Astrocyte of the spinal cord (primary cell): ENCODE data around the gene SLC35F1.

Experiments used
- DNase-seq: peaks from one replicate; pipeline ENCODE4 v3.0.0; 2011; ENCODE audit warnings: low read depth, low spot score
- H3K4me3 ChIP-seq: 2 replicates; pipeline ENCODE4 v1.5.1; 2011; ENCODE audit warnings: low read depth, mild to moderate bottlenecking, low read length, moderate library complexity
- CTCF ChIP-seq: IDR thresholded peaks from 2 replicates; pipeline ENCODE4 v1.5.1; 2012; ENCODE audit warnings: low read depth, mild to moderate bottlenecking, low read length, inconsistent platforms
- in situ Hi-C: cut with HindIII; loops from 2 replicates; pipeline ENCODE4 v1.10.0; 2017; ENCODE audit warnings: low sequenced_read_pairs

SLC35F1 gene

DNA sequence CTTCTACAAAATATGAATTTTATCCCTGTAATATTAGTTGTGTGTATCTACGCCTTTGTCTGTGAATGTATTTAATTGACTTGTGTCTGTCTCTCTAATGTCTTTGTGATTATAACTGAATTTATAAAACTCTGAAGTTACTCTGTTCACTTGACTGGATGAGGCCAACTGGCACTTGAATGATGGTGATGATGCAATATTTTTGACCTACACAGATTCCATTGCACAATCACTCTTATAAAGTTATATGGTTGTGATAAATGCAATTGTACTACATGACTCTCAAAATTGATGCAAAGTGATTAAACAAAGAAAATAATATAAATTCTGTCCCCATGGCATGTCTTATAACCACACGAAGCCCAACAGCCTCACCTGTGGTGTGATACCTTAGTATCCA is 353.8 kb downstream of the SLC35F1 start:
- in situ Hi-C loops: no loop called here
- no peak overlapping the region for H3K4me3 ChIP-seq
- TF ChIP-seq CTCF: no peak
- no peak for DNase-seq

DNA sequence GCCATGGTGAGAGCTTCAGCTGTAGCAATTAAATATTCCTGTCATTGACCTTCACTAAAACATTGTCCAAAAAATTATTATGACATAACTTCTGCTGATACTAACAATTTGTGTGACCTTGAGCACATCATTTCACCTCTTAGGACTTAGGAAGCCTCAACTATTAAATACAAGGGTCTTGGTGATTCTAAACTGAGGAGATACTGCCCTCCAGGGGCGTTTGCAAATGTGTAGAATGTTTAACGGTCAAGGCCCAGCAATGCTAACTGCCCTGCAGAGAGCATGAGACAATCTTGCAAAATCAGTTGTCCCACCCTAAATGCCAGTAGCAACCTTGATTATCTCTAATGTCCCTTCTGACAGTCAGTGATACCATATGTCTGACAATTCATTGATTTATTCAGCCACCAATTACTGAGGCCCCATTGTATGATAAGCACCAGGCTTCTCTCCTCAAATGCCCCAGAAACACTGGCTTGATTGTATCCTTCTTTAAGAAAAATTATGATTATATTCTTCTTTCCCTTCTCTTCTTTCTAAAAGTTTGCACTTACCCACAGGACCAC is 356.9 kb downstream of the SLC35F1 start:
- H3K4me3 ChIP-seq: no peak overlapping the region
- peak; percentile 37 for DNase-seq
- in situ Hi-C loops: no loop called here
- TF ChIP-seq CTCF: peak; percentile 42

- in situ Hi-C loops: no loop called here
Observed at GRCh38 chr6:118269659-118270058, 362.6 kb downstream of the SLC35F1 start.

DNA sequence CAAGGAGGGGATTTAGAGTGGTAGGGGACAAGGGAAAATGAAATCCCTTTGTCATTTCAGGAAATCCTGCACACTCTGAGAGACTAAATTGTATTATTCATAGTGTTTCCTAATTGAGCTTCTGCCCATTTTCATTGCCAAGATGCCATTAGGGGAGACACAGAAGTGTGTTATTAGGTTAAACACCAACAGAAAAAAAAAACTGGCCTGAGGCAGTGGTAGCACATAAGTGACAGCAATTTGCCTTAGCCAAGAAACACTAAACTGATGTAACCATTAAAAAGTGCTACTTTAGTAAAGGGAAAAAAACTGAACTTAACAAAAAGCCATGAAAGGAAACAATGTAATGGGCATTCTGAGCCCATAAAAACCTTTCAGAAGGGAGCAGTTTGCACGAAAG is 370.6 kb downstream of the SLC35F1 start:
- no peak for DNase-seq
- no peak for TF ChIP-seq CTCF
- in situ Hi-C loops: no loop called here
- no peak overlapping the region for H3K4me3 ChIP-seq

More at GRCh38 chr6:118269659-118270058, 362.6 kb downstream of the SLC35F1 start:
- H3K4me3 ChIP-seq: no peak overlapping the region
- TF ChIP-seq CTCF: no peak
- no peak for DNase-seq

DNA sequence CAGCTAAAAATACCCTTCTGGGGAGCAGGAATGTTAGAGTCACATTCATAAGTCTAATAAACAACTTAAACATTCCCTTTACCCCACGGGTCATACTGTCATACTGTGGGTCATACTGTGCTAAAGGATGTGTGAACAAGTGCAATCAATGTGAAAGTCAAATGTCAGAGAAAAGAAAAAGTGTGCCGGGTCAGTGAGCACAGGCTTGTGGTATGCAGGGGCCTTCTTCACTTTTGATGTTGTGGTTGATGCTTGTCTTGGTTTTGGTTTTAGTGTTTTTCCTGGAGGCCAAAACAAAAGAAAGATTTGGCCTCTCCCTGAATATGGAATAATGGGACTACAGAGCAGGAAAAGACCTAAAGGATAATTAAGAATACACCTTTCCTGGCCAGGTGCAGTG is 373.1 kb downstream of the SLC35F1 start:
- TF ChIP-seq CTCF: no peak
- in situ Hi-C loops: no loop called here
- DNase-seq: no peak
- H3K4me3 ChIP-seq: no peak overlapping the region

- H3K4me3 ChIP-seq: no peak overlapping the region
- no peak for TF ChIP-seq CTCF
- no peak for DNase-seq
- in situ Hi-C loops: no loop called here
Observed at GRCh38 chr6:118281291-118281690, 374.2 kb downstream of the SLC35F1 start.

GRCh38 chr6:118283766-118284165 is 376.7 kb downstream of the SLC35F1 start:
- no peak overlapping the region for H3K4me3 ChIP-seq
- in situ Hi-C loops: no loop called here
- TF ChIP-seq CTCF: peak; percentile 81
- DNase-seq: peak; percentile 68
